Natural killer cell (primary cell): Measurements from ENCODE around the gene POLR2H. TPM values are rescaled to one million over a fixed set of nuclear protein-coding genes. Genes with fewer than 3 reads are reported as not detected.

ENCODE experiments used
- ATAC-seq, 3 donors: fragments of 150-1000 bp in 2 of 3; fragments of 200-7000 bp in 1 of 3; cut with Tn5 transposase; 1 replicate in 1 of 3; 2 replicates in 2 of 3; pipeline ENCODE4 v1.10.0; 2021; ENCODE audit warnings: mild to moderate bottlenecking in 2 of 3, moderate library complexity in 2 of 3
- DNase-seq, 2 donors: peaks; one replicate each; pipeline versions ENCODE4 v3.0.0 to v3.0.0-alpha.2; 2013 to 2021; ENCODE audit warnings: mixed read lengths in 1 of 2
- H3K27ac ChIP-seq: one replicate; pipeline ENCODE4 v1.5.1; 2013; ENCODE audit warnings: mild to moderate bottlenecking, low read length
- H3K27me3 ChIP-seq: one replicate; pipeline ENCODE4 v1.6.1; 2013; ENCODE audit warnings: low read length; ENCODE audit not compliant: control insufficient read depth, insufficient read depth
- H3K36me3 ChIP-seq: one replicate; pipeline ENCODE4 v1.6.1; 2013; ENCODE audit warnings: low read length; ENCODE audit not compliant: control insufficient read depth, insufficient read depth
- H3K4me1 ChIP-seq: one replicate; pipeline ENCODE4 v1.6.1; 2013; ENCODE audit warnings: low read length; ENCODE audit not compliant: control insufficient read depth, insufficient read depth
- H3K4me3 ChIP-seq: one replicate; pipeline ENCODE4 v1.5.1; 2013; ENCODE audit warnings: low read length
- H3K9me3 ChIP-seq: one replicate; pipeline ENCODE4 v1.6.1; 2013; ENCODE audit warnings: low read length; ENCODE audit not compliant: control insufficient read depth, insufficient read depth
- H3K27ac Mint-ChIP-seq, 2 donors: one replicate each; pipeline ENCODE4 v1.8.0; 2022; ENCODE audit warnings: mild to moderate bottlenecking in 2 of 2, mixed read lengths in 2 of 2, moderate library complexity in 1 of 2
- H3K27me3 Mint-ChIP-seq, 2 donors: one replicate each; pipeline ENCODE4 v1.8.0; 2022; ENCODE audit warnings: low read depth in 2 of 2, mixed read lengths in 2 of 2
- H3K36me3 Mint-ChIP-seq: one replicate; pipeline ENCODE4 v1.8.0; 2022; ENCODE audit warnings: mixed read lengths
- H3K4me1 Mint-ChIP-seq, 2 donors: one replicate each; pipeline ENCODE4 v1.8.0; 2022; ENCODE audit warnings: mixed read lengths in 2 of 2
- H3K4me3 Mint-ChIP-seq: one replicate; pipeline ENCODE4 v1.8.0; 2022; ENCODE audit warnings: mild to moderate bottlenecking, moderate library complexity, mixed read lengths
- H3K9me3 Mint-ChIP-seq, 2 donors: one replicate each; pipeline ENCODE4 v1.8.0; 2022; ENCODE audit warnings: mixed read lengths in 2 of 2
- WGBS: methylation state at CpG from one replicate; pipeline ENCODE4 v1.1.7; 2013; ENCODE audit warnings: missing lambda C conversion rate; ENCODE audit not compliant: insufficient coverage; 5-methylcytosine and 5-hydroxymethylcytosine counted together
- intact Hi-C: fragments of 100-400 bp; cut with micrococcal nuclease; formaldehyde crosslinking; loops from one replicate; pipeline ENCODE4 v1.14.2; 2022
- total RNA-seq, 4 donors: library from RNA; stranded (reverse); fragments of 120-200 nt in 1 of 4; gene quantifications; one replicate each; pipeline versions ENCODE4 v1.2.3 to v1.2.4, GENCODE V29; 2013 to 2022
- TF ChIP-seq, protein P1 (sequence below): fragments of 200-600 bp; IDR thresholded peaks from one replicate; pipeline ENCODE4 v1.8.0; 2022; ENCODE audit warnings: antibody characterized with exemption

POLR2H gene
- total RNA-seq, 3 donors from 2014 or later (not counting 1 experiment from before 2014, with no cell fraction given), result 33.0 to 49.8 (median 41.1) TPM

DNA sequence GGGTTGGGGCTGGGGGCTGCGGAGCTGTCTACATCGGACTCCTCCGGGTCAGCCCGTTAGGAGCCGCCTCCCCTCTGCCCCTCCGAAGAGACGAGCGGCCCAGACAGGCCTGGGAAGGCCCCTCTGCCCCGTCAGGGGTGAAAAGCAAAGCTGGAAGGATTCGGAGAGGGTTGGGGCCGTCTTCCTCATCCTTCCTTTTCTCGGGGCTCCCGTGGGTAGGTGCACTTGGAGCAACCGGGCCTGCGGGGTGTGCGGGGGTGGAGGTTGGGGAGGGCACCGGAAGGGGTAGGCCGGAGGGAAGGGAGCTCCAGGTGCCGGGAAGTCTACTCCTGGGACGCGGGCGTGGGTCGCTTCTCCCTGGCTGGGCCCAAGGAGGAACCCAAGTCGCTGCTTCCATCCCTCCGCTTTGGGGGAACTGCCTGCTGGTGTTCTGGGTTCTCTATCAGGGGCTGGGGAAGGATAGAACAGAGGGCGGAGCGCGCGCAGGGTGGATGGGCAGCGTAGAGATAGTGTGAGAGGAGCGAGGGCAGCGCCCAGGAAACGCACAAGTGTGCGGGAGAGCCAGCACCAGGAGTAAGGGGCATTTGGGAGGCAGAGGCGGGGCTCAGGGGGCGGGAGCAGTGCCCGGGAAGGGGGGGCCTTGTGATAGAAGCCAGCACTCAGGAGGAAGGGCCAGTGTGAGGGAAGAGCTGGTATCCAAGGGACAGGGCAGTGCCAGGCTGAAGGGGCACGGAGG, 590 bp downstream of the POLR2H start:
- Histone ChIP-seq H3K9me3 (no peaks in the 10 kb centered on the region), H3K27ac (peak overlapping the region; percentile 86), H3K4me1 (peaks cover 32% of the 10 kb centered on the region), H3K27me3 (no peaks in the 10 kb centered on the region), H3K36me3 (peaks cover 6% of the 10 kb centered on the region), H3K4me3 (peak overlapping the region; percentile 57)
- intact Hi-C loops, result loop anchor here (2.0 kb wide), 1 partner anchor 113 kb away; the partner anchor contains the start of genes ALG3 and EEF1AKMT4
- Mint-ChIP-seq H3K4me3 (peak overlapping the region; percentile 92), H3K27me3 (peaks cover 0 to 3% of the 10 kb centered on the region in 2 donors), H3K9me3 (no peaks in the 10 kb centered on the region), H3K4me1 (peaks cover 19 to 43% of the 10 kb centered on the region in 2 donors), H3K27ac (peak overlapping the region; percentile 96 to 97), H3K36me3 (no peaks in the 10 kb centered on the region)
- ATAC-seq (peak in 2 of 3 donors; percentile 7 to 8), DNase-seq (peak in 1 of 2 donors; percentile 58)
- TF ChIP-seq, protein P1, sequence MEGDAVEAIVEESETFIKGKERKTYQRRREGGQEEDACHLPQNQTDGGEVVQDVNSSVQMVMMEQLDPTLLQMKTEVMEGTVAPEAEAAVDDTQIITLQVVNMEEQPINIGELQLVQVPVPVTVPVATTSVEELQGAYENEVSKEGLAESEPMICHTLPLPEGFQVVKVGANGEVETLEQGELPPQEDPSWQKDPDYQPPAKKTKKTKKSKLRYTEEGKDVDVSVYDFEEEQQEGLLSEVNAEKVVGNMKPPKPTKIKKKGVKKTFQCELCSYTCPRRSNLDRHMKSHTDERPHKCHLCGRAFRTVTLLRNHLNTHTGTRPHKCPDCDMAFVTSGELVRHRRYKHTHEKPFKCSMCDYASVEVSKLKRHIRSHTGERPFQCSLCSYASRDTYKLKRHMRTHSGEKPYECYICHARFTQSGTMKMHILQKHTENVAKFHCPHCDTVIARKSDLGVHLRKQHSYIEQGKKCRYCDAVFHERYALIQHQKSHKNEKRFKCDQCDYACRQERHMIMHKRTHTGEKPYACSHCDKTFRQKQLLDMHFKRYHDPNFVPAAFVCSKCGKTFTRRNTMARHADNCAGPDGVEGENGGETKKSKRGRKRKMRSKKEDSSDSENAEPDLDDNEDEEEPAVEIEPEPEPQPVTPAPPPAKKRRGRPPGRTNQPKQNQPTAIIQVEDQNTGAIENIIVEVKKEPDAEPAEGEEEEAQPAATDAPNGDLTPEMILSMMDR, result no peak
- 0% methylated on average over 38 of the region's 38 CpGs for WGBS

DNA sequence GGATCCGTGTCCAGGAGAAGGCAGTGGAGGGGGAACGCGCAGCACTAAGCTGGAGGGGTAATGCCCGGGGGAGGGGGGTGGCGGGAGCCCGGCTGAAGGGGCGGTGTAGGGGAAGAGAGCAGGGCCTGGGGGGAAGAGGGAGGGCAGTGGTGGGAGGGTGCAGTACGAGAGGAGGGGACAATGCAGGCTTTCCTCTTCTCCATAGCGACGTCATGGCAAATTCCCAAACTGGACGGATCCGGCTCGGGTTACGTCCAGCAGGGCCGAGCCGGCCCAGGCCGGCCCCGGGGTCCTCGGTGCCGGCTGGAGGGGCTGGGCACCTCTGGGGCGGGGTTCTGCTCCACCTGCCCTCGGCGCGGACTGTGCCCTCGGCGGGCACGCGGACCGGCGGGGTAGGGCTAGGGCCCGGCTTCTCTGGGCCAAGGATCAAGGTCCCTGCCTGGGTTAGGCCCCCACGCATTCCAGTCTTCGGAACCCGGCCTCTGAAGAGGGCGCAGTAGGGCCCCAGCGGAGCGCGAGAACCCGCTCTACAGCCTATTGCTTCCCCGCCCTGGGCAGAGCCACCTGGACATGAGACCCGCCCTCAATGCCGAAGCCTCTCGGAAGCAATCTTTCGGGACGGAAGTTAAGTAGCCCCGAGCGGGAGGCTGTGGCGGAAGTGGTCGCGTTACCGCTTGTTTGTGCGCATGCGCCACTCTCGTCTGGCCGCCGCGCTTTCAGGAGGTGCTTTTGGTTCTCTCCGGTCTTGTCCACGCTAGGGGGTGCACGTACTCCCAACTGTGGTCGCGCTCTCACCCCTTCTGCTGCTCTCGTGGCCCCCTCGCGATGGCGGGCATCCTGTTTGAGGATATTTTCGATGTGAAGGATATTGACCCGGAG, 1.4 kb downstream of the POLR2H start:
- no peaks in the 10 kb centered on the region for H3K36me3 Mint-ChIP-seq
- WGBS, result under 1% methylated on average over 68 of the region's 68 CpGs
- intact Hi-C loops, result loop anchor here (1.0 to 2.0 kb wide), 3 partner anchors 28 to 114 kb away; partner anchors contain the start of genes ALG3, EEF1AKMT4 and PSMD2
- no peaks in the 10 kb centered on the region for H3K9me3 Mint-ChIP-seq
- H3K4me1 ChIP-seq, result peaks cover 32% of the 10 kb centered on the region
- H3K36me3 ChIP-seq, result peaks cover 11% of the 10 kb centered on the region
- H3K9me3 ChIP-seq, result no peaks in the 10 kb centered on the region
- DNase-seq, result peak; percentile 93 to 98
- TF ChIP-seq, protein P1, result peak; percentile 61
- peaks cover 19 to 43% of the 10 kb centered on the region in 2 donors for H3K4me1 Mint-ChIP-seq
- ATAC-seq, result peak; percentile 76 to 88 (median 83)
- H3K27me3 ChIP-seq, result no peaks in the 10 kb centered on the region
- H3K27ac ChIP-seq, result peak overlapping the region; percentile 86
- H3K27ac Mint-ChIP-seq, result peak overlapping the region; percentile 96 to 97
- peak overlapping the region; percentile 57 for H3K4me3 ChIP-seq
- H3K27me3 Mint-ChIP-seq, result peaks cover 0 to 3% of the 10 kb centered on the region in 2 donors
- peak overlapping the region; percentile 99 for H3K4me3 Mint-ChIP-seq

DNA sequence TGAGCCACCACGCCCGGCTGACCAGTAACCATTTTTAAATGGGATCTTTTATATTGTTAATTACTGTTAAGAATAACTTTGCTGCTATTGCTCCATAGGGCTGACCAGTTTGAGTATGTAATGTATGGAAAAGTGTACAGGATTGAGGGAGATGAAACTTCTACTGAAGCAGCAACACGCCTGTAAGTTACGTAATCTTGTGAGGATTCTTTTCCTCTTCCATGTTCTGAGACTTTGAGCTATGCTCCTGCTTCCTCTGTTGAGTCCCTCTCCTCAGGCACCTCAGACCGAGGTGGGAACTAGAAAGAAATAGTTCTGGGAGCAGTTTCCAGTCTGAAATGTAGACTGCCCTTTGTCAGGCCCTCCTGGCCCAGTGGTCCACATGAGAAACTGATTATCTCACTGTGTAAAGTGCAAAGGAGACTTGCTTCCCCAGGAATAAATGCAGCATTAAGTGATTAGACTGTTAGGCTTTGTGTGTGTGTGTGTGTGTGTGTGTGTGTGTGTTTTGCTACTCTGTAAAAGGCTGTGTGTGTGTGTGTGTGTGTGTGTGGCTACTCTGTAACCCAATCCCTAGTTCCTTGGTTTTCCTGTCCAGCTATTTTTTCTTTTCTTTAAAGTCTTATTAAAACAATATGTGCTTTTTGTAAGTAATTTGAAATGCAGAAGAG, 5.2 kb downstream of the POLR2H start:
- no peaks in the 10 kb centered on the region for H3K36me3 Mint-ChIP-seq

More for the DNA sequence above, 5.2 kb downstream of the POLR2H start:
- Histone ChIP-seq H3K4me3 (no peak overlapping the region), H3K27ac (no peak overlapping the region), H3K36me3 (peaks cover 22% of the 10 kb centered on the region), H3K4me1 (peaks cover 22% of the 10 kb centered on the region), H3K9me3 (no peaks in the 10 kb centered on the region), H3K27me3 (no peaks in the 10 kb centered on the region)
- intact Hi-C loops, result no loop called here
- TF ChIP-seq, protein P1, result no peak
- Mint-ChIP-seq H3K27ac (no peak overlapping the region), H3K4me3 (no peak overlapping the region), H3K9me3 (no peaks in the 10 kb centered on the region), H3K27me3 (no peaks in the 10 kb centered on the region), H3K4me1 (peaks cover 19 to 33% of the 10 kb centered on the region in 2 donors)
- DNase-seq (no peak), ATAC-seq (no peak)
- 93% methylated on average over 5 of the region's 5 CpGs for WGBS
